ENCODE data around the gene KCTD8.
"Not testable (repeated sequence)": the region's sequence is repeated elsewhere in the genome, so short reads cannot be mapped to it uniquely, and the experiment has no call there.

Gene KCTD8

GRCh38 chr4:44320833-44321232 lies 127.8 kb downstream of the KCTD8 start:
- DNase-seq: no peak

DNA sequence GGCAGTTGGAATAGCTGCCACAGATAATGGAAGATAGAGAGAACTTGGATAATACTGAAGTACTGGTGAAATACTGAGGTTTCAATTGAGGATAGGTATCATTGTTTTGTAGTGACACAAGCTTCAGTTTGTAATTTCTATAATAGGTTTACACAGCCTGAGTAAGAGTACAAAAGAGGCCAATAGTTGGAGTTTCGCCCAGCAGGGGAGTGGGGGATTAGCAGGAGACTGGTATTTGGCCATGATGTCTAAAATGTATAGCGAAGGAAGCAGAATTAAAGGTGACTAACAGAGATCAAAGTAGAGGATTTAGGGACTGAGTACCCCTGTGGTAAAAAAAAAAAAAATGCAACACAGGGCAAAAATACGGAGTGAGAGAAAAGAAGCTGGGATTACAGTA lies 129.5 kb downstream of the KCTD8 start:
- no peak for DNase-seq

GRCh38 chr4:44313702-44314101 lies 134.9 kb downstream of the KCTD8 start:
- no peak for DNase-seq

DNA sequence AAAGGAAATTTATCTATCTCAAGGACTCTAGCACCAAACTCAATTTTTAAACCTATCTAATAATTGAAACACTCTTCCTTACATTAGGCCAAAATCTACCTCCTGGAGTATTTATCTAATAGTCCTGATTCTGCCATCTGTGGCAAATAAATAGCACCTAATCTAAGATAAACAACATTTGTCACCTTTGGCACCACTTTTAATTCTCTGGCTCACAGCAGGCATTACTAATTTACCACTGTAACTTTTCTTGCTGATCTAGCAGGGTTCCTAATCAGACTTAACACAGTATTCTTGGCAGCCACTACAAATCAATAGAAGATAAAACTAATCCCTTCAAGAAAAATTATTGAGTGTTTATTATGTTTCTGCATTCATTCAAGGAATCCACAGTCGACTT lies 161.1 kb downstream of the KCTD8 start:
- no peak for DNase-seq

GRCh38 chr4:44279469-44279868 lies 169.1 kb downstream of the KCTD8 start:
- no peak for DNase-seq

GRCh38 chr4:44279066-44279465 lies 169.5 kb downstream of the KCTD8 start:
- no peak for DNase-seq

DNA sequence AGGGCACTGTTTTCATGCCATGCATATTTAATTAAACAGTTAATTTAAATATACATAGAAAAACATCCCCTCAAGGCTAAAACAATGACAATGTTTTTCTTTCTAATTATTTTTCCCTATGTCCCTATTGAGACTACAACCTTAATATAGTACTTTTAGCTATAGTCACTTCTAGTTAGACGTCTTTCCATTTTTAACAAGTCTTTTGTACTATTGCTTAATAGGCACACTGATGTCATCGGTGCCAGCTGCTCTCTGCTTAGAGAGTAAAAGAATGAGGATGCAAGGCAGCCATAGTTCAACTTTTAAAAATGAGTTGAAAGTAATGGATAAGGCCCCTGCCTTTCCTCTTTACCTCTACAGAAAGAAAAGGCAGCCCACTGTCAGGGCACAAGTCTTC lies 191.1 kb downstream of the KCTD8 start:
- DNase-seq: no peak

DNA sequence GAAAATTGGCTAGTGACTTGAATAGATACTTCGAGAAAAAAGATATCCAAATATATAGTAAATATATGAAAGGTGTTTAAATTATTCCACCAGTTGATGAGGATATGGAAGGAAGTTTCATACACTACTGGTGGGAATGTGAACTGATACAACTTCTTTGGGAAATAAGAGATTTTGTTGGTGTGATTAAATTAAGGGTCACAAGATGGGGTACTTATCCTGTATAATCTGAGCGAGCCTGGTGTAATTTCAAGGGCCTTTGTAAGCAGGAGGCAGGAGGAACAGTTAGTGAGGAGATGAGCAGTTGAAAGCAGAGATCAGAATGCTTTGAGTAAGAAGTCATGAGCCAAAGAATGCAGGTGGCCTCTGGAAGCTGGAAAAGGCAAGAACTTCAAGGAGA lies 192.2 kb downstream of the KCTD8 start:
- no peak for DNase-seq

DNA sequence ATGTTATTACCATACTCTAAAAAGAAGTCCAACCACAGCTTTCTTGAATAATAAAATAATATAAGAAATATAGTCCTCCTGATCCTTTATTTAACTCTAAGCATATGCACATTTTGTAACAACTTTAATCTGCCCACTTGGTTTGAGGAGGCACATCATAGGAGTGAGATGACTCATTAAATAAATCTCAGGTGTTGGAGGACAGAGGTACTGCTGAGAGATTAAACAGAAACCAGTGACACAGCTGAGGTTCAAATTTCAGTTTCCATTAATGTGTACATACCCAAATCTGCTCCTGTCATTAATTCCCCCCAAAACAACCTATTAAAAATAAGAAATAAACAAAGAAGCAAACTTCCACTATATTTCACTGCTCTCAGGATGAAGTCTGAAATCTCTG lies 211.0 kb downstream of the KCTD8 start:
- no peak for DNase-seq

GRCh38 chr4:44235897-44236296 lies 212.7 kb downstream of the KCTD8 start:
- no peak for DNase-seq

DNA sequence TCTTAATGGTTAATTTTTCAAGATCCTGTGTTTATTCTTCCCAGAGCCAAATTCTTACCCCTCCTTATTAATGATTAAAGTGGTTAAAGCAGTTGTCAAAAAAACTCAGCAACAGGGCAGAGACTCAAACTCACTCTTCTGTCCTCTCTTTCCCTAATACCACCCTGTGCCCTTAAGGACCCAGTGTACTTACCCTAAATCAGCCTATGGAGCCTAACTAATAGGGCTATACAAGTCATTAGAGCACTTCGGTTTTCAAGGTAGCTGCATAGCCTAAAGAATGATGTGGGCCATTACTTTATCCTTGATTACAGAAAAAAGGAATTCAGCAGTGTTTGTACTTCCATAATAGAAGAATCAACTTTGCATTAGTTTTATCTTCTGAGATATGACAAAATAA lies 216.3 kb downstream of the KCTD8 start:
- DNase-seq: no peak

GRCh38 chr4:44231006-44231405 lies 217.6 kb downstream of the KCTD8 start:
- no peak for DNase-seq

- DNase-seq: no peak
Measured at GRCh38 chr4:44228326-44228725, 220.3 kb downstream of the KCTD8 start.

GRCh38 chr4:44221407-44221806 lies 227.2 kb downstream of the KCTD8 start:
- no peak for DNase-seq

DNA sequence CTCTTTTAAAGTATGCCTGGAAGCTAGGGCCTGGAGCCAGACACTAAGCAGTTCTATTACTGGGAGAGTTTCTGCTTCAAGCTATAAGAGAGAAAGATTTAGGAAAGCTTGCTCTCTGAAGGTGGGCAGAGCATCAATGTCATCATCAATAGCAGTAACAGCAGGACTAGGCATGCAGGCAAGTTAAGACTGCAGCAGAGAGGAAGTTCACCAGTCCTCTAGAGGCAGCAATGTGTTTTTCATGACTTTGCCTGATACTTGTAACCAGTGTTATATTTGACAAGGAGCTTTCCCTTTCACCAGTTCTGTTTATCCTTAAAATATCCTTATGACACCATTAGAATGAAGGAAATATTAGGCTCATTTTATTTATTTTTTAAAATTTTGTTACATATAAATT lies 237.9 kb downstream of the KCTD8 start:
- no peak for DNase-seq

DNA sequence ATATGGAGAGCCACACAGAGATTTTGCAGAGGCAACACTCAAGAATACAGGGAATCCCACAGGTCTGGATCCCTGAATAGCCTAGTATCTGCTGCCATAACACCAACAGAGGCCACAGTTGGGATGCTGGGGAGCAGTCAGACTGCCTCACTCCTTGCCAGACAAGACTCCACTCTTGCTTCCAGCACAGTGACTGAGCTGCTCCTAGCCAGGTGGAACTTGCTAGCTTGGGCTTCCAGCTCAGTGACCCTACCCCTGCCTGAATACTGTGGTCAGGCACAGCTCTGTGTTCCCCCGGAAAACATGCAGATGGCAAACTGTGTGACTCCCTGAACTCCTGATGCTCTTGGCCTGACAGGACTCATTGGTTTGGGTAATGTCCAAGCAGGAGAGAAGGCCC lies 251.8 kb downstream of the KCTD8 start:
- DNase-seq: no peak

GRCh38 chr4:44194365-44194764 lies 254.2 kb downstream of the KCTD8 start:
- no peak for DNase-seq

DNA sequence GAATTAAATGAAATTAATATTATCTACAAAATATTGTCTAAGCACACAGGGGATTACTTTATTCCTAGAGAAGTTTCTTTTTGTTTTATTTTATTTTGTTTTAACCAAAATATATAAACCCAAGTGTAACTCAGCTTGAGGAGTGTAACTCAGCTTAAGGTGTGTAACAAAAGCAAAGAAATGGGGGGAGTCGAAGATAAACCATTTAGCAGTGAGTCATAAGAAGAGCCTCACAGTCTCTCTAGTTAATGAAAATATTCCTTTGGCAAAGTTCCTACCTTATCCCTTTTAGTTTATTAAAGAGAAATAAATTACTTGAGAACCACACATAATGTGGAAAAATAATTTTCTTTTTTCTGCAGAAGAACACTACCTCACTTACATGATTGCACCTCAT lies 261.8 kb downstream of the KCTD8 start:
- DNase-seq: no peak

- DNase-seq: no peak
Measured at GRCh38 chr4:44186096-44186849, 262.3 kb downstream of the KCTD8 start.

DNA sequence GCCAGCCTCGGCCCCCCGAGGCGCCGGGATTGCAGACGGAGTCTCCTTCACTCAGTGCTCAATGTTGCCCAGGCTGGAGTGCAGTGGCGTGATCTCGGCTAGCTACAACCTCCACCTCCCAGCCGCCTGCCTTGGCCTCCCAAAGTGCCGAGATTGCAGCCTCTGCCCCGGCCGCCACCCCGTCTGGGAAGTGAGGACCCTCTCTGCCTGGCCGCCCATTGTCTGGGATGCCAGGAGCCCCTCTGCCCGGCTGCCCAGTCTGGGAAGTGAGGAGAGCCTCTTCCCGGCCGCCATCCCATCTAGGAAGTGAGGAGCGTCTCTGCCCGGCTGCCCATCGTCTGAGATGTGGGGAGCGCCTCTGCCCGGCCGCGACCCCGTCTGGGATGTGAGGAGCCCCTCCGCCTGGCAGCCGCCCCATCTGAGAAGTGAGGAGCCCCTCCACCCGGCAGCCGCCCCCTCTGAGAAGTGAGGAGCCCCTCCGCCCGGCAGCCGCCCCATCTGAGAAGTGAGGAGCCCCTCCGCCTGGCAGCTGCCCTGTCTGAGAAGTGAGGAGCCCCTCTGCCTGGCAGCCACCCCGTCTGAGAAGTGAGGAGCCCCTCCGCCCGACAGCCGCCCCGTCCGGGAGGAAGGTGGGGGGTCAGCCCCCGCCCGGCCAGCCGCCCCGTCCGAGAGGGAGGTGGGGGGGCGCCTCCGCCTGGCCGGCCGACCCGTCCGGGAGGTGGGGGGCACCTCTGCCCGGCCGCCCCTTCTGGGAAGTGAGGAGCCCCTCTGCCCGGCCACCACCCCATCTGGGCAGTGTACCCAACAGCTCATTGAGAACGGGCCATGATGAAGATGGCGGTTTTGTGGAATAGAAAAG lies 266.9 kb downstream of the KCTD8 start:
- DNase-seq: not testable (repeated sequence)

DNA sequence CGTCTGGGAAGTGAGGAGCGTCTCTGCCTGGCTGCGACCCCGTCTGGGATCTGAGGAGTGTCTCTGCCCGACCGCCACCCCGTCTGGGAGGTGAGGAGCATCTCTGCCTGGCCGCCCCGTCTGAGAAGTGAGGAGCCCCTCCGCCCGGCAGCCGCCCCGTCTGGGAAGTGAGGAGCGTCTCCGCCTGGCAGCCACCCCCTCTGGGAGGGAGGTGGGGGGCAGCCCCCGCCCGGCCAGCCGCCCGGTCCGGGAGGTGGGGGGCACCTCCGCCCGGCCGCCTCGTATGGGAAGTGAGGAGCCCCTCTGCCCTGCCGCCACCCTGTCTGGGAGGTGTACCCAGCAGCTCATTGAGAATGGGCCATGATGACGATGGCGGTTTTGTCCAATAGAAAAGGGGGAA lies 280.8 kb downstream of the KCTD8 start:
- not testable (repeated sequence) for DNase-seq

DNA sequence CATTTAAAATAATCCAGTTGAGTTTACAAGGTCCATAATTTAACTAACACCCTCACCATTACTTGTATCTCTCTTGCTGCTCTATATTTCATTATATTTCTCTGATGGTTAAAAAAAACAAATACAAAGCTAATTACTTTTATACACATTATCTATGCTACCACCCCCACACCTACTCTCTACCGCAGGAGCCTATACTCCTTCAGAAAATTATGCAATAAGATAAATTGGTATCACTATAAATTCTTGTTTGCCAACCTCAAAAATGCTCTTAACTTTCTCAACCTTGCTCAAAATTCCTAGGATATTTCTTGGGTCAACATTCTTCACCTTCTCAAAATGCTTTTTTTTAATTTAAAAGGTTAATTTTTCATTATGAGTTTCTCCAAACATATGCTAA lies 282.7 kb downstream of the KCTD8 start:
- DNase-seq: no peak

GRCh38 chr4:44162538-44163270 lies 285.9 kb downstream of the KCTD8 start:
- no peak for DNase-seq

GRCh38 chr4:44161756-44162155 lies 286.9 kb downstream of the KCTD8 start:
- DNase-seq: no peak

Measured in suppressor macrophage treated with lipopolysaccharide for 1 hour (primary cell).